SK-N-SH (cell line): ENCODE results near the gene MAMSTR. TPM values are rescaled to one million over a fixed set of nuclear protein-coding genes. Genes with fewer than 3 reads are reported as not detected.

Experiments
- CTCF ChIA-PET: fragments of 300-600, 350-600 bp; formaldehyde crosslinking; extraction: SDS; loops from one replicate; lab custom pipeline; 2021; lab: Yijun Ruan, JAX
- POLR2A ChIA-PET: fragments of 350-600 bp; sonication (Branson Sonifier 250); formaldehyde crosslinking; extraction: SDS; loops from one replicate; lab custom pipeline; 2020; ENCODE audit warnings: antibody characterized with exemption, inconsistent platforms; lab: Yijun Ruan, JAX
- DNase-seq: peaks from one replicate; pipeline ENCODE4 v3.0.0; 2012
- H2AFZ ChIP-seq: fragments of 200-600 bp; sonication (generic); 2 replicates; pipeline ENCODE4 v1.8.1; 2016; ENCODE audit warnings: antibody characterized with exemption, mild to moderate bottlenecking, low read depth
- H3F3A ChIP-seq: fragments of 200-600 bp; sonication (generic); replicated peaks from 2 replicates; pipeline ENCODE3; 2016; ENCODE audit warnings: antibody characterized with exemption, mild to moderate bottlenecking; ENCODE audit not compliant: insufficient read depth
- H3K27ac ChIP-seq, 2 experiments: fragments of 200-500 bp in 1 of 2; fragments of 200-600 bp in 1 of 2; sonication (Bioruptor generic) in 1 of 2; sonication (generic), shearing (Covaris generic) in 1 of 2; 2 replicates each; pipeline versions ENCODE4 v1.5.1 to v1.6.1; 2014 to 2016; ENCODE audit warnings: low read depth in 2 of 2, inconsistent platforms in 1 of 2, low read length in 1 of 2, mild to moderate bottlenecking in 1 of 2, mixed read lengths in 1 of 2
- H3K27me3 ChIP-seq: fragments of 200-600 bp; sonication (generic), shearing (Covaris generic); 2 replicates; pipeline ENCODE4 v1.6.1; 2016; ENCODE audit warnings: mixed run types; ENCODE audit not compliant: insufficient read depth
- H3K36me3 ChIP-seq, 2 experiments: fragments of 200-500 bp in 1 of 2; fragments of 200-600 bp in 1 of 2; sonication (Bioruptor generic) in 1 of 2; sonication (generic) in 1 of 2; replicated peaks in 1 of 2; 2 replicates each; pipeline versions ENCODE3 to v1.5.1; 2014 to 2016; ENCODE audit warnings: low read length in 1 of 2, mild to moderate bottlenecking in 1 of 2; ENCODE audit not compliant: insufficient read depth in 2 of 2, control insufficient read depth in 1 of 2
- H3K4me1 ChIP-seq, 2 experiments: fragments of 200-500 bp in 1 of 2; fragments of 200-600 bp in 1 of 2; sonication (Bioruptor generic) in 1 of 2; sonication (generic), shearing (Covaris generic) in 1 of 2; 2 replicates each; pipeline versions ENCODE4 v1.5.1 to v1.6.1; 2014 to 2016; ENCODE audit warnings: low read depth in 1 of 2, low read length in 1 of 2, mixed run types in 1 of 2; ENCODE audit not compliant: insufficient read depth in 2 of 2, control insufficient read depth in 1 of 2
- H3K4me2 ChIP-seq: fragments of 200-600 bp; sonication (generic), shearing (Covaris generic); 2 replicates; pipeline ENCODE4 v1.6.1; 2017; ENCODE audit warnings: mixed run types
- H3K4me3 ChIP-seq, 2 experiments: fragments of 200-500 bp in 1 of 2; fragments of 200-600 bp in 1 of 2; sonication (Bioruptor generic) in 1 of 2; sonication (generic), shearing (Covaris generic) in 1 of 2; 2 replicates each; pipeline versions ENCODE4 v1.5.1 to v1.8.1; 2014 to 2016; ENCODE audit warnings: low read depth in 2 of 2, inconsistent platforms in 1 of 2, low read length in 1 of 2, mild to moderate bottlenecking in 1 of 2, mixed read lengths in 1 of 2, moderate library complexity in 1 of 2
- H3K79me2 ChIP-seq: fragments of 200-600 bp; sonication (generic); 2 replicates; pipeline ENCODE4 v1.8.1; 2017; ENCODE audit warnings: mild to moderate bottlenecking; ENCODE audit not compliant: insufficient read depth
- H3K9ac ChIP-seq: fragments of 200-600 bp; sonication (generic); 2 replicates; pipeline ENCODE4 v1.6.1; 2017; ENCODE audit warnings: mixed run types
- H3K9me2 ChIP-seq: fragments of 200-600 bp; sonication (generic); 2 replicates; pipeline ENCODE4 v1.6.1; 2017; ENCODE audit warnings: mixed run types
- H3K9me3 ChIP-seq: fragments of 200-600 bp; sonication (generic); 2 replicates; pipeline ENCODE4 v1.6.1; 2017; ENCODE audit warnings: mixed run types, mild to moderate bottlenecking, moderate library complexity
- H4K20me1 ChIP-seq: fragments of 200-600 bp; sonication (generic); 2 replicates; pipeline ENCODE4 v1.6.1; 2017; ENCODE audit warnings: mild to moderate bottlenecking, mixed run types; ENCODE audit not compliant: insufficient read depth
- CHD2 ChIP-seq: fragments of 150-350 bp; IDR thresholded peaks from 2 replicates; pipeline ENCODE4 v1.6.1; 2018; ENCODE audit warnings: low read length; ENCODE audit not compliant: partially characterized antibody
- EZH2phosphoT487 ChIP-seq: fragments of 200-600 bp; sonication (generic); IDR thresholded peaks from 2 replicates; pipeline ENCODE4 v1.6.1; 2017; ENCODE audit warnings: low read depth, mixed run types, mild to moderate bottlenecking, antibody characterized with exemption, moderate library complexity, borderline replicate concordance
- GABPA ChIP-seq: IDR thresholded peaks from 2 replicates; pipeline ENCODE4 v1.4.0; 2012; ENCODE audit warnings: low read depth, mild to moderate bottlenecking
- JUND ChIP-seq: IDR thresholded peaks from 2 replicates; pipeline ENCODE4 v1.4.0; 2012
- NFIC ChIP-seq: IDR thresholded peaks from 2 replicates; pipeline ENCODE4 v1.4.0; 2012; ENCODE audit warnings: borderline replicate concordance
- SMC3 ChIP-seq: IDR thresholded peaks from 2 replicates; pipeline ENCODE4 v1.6.1; 2012; ENCODE audit warnings: low read depth, low read length, improper control_type of control experiment
- TAF1 ChIP-seq: IDR thresholded peaks from 2 replicates; pipeline ENCODE4 v1.6.1; 2012; ENCODE audit warnings: low read depth, mild to moderate bottlenecking, low read length, moderate library complexity, borderline replicate concordance
- WGBS: methylation state at CpG from one replicate; pipeline ENCODE4 v1.1.6; 2017; ENCODE audit warnings: low lambda C conversion rate; 5-methylcytosine and 5-hydroxymethylcytosine counted together
- polyA plus RNA-seq, 3 experiments: library from polyadenylated mRNA; depleted of rRNA; stranded (reverse); fragments of >200 nt; gene quantifications; 2 replicates each; pipeline ENCODE4 v1.2.3, GENCODE V29; 2012
- TF ChIP-seq, protein P1 (sequence below): fragments of 200-600 bp; sonication (generic); IDR thresholded peaks from 2 replicates; pipeline ENCODE4 v1.6.1; 2017; ENCODE audit warnings: antibody characterized with exemption, mild to moderate bottlenecking, moderate library complexity
- TF ChIP-seq, protein P2 (sequence below): fragments of 150-350 bp; IDR thresholded peaks from 2 replicates; pipeline ENCODE4 v1.6.1; 2016; ENCODE audit warnings: mild to moderate bottlenecking, low read depth, low read length
- TF ChIP-seq, protein P3 (sequence below): IDR thresholded peaks from 2 replicates; pipeline ENCODE4 v1.4.0; 2012; ENCODE audit warnings: low read depth, borderline replicate concordance

Gene MAMSTR
- polyA plus RNA-seq, 1 of the 3 experiments (the other 2 are of a cell fraction), result 1.1 TPM

DNA sequence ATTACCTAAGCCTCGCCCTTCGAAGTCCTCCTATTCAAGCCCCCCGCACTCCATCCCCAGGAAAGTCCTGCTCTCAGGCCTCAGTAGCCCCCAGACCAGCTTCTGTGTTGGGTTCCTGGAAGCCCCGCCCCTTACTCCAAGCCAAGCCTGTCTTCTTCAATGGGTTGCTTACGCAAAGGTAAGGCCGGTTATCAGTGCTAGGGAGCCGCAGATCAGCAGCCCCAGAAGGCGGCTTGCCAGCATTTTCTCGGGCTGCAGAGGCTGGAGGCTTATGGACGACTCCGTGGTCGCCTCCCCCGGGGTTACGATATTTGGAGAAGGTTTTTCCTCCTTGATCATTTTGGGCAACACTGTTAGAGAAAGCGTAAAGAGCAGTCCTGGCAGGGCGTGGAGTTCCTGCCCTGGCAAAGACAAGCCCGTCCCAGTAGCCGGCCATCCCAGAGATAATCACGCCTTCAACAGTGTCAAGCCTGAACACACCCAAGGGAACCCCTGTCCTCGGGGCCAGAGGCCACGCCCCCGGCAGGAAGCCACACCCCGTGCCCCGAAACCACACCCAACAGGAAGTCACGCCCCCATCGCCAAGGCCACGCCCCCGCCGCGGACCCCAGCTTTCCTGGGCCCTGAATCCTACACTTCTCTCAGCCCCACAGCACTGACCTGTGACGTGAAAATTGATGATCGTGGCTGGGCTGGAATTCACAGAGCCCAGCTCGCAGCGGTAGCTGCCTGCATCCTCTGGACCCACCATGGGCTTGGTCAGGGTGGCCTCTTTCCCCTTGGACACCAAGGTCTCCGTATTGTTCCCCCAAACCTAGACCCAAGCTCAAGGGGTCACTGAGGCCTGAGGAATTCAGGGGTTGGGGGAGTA, 21.8 kb upstream of the MAMSTR start:
- TF ChIP-seq NFIC (no peak), EZH2phosphoT487 (no peak), JUND (no peak), CHD2 (no peak), GABPA (no peak), TAF1 (no peak), SMC3 (no peak)
- TF ChIP-seq, protein P1, sequence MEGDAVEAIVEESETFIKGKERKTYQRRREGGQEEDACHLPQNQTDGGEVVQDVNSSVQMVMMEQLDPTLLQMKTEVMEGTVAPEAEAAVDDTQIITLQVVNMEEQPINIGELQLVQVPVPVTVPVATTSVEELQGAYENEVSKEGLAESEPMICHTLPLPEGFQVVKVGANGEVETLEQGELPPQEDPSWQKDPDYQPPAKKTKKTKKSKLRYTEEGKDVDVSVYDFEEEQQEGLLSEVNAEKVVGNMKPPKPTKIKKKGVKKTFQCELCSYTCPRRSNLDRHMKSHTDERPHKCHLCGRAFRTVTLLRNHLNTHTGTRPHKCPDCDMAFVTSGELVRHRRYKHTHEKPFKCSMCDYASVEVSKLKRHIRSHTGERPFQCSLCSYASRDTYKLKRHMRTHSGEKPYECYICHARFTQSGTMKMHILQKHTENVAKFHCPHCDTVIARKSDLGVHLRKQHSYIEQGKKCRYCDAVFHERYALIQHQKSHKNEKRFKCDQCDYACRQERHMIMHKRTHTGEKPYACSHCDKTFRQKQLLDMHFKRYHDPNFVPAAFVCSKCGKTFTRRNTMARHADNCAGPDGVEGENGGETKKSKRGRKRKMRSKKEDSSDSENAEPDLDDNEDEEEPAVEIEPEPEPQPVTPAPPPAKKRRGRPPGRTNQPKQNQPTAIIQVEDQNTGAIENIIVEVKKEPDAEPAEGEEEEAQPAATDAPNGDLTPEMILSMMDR, result no peak
- TF ChIP-seq, protein P2, sequence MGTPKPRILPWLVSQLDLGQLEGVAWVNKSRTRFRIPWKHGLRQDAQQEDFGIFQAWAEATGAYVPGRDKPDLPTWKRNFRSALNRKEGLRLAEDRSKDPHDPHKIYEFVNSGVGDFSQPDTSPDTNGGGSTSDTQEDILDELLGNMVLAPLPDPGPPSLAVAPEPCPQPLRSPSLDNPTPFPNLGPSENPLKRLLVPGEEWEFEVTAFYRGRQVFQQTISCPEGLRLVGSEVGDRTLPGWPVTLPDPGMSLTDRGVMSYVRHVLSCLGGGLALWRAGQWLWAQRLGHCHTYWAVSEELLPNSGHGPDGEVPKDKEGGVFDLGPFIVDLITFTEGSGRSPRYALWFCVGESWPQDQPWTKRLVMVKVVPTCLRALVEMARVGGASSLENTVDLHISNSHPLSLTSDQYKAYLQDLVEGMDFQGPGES, result no peak
- TF ChIP-seq, protein P3, sequence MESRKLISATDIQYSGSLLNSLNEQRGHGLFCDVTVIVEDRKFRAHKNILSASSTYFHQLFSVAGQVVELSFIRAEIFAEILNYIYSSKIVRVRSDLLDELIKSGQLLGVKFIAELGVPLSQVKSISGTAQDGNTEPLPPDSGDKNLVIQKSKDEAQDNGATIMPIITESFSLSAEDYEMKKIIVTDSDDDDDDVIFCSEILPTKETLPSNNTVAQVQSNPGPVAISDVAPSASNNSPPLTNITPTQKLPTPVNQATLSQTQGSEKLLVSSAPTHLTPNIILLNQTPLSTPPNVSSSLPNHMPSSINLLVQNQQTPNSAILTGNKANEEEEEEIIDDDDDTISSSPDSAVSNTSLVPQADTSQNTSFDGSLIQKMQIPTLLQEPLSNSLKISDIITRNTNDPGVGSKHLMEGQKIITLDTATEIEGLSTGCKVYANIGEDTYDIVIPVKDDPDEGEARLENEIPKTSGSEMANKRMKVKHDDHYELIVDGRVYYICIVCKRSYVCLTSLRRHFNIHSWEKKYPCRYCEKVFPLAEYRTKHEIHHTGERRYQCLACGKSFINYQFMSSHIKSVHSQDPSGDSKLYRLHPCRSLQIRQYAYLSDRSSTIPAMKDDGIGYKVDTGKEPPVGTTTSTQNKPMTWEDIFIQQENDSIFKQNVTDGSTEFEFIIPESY, result no peak

More for the DNA sequence above, 21.8 kb upstream of the MAMSTR start:
- Histone ChIP-seq H3F3A (peaks cover 7% of the 10 kb centered on the region), H3K4me1 (peaks cover 0 to 16% of the 10 kb centered on the region in 2 experiments; a peak in 1 of 4 replicates), H3K79me2 (no peaks in the 10 kb centered on the region), H3K9me3 (no peaks in the 10 kb centered on the region), H3K9me2 (no peaks in the 10 kb centered on the region), H3K27ac (no peak overlapping the region), H2AFZ (no peak overlapping the region), H3K4me3 (no peak overlapping the region), H3K4me2 (no peak overlapping the region), H3K9ac (no peak overlapping the region), H3K36me3 (no peaks in the 10 kb centered on the region), H3K27me3 (no peaks in the 10 kb centered on the region), H4K20me1 (no peaks in the 10 kb centered on the region)
- peak; percentile 81 for DNase-seq
- ChIA-PET POLR2A (no interaction called here), CTCF (interaction anchor here (0.6 kb wide), 1 partner anchor 160 kb away, joined by 3 read pairs; no protein-coding TSS in a partner anchor)
- WGBS, result 82% methylated on average over 28 of the region's 35 CpGs
